Nephron progenitor cell (in vitro differentiated cells): ENCODE data around the gene QSOX1.

Source experiments
- DNase-seq: peaks from one replicate; pipeline ENCODE4 v3.0.0; 2021
- H3K27ac Mint-ChIP-seq: 2 replicates; pipeline ENCODE4 v1.8.0; 2021; ENCODE audit warnings: mild to moderate bottlenecking, moderate library complexity, mixed read lengths
- H3K27me3 Mint-ChIP-seq: 2 replicates; pipeline ENCODE4 v1.8.0; 2021; ENCODE audit warnings: mild to moderate bottlenecking, low read depth, mixed read lengths; ENCODE audit not compliant: poor library complexity
- H3K36me3 Mint-ChIP-seq: 2 replicates; pipeline ENCODE4 v1.8.0; 2021; ENCODE audit warnings: low read depth, mixed read lengths
- H3K4me1 Mint-ChIP-seq: 2 replicates; pipeline ENCODE4 v1.8.0; 2021; ENCODE audit warnings: mixed read lengths
- H3K4me3 Mint-ChIP-seq: 2 replicates; pipeline ENCODE4 v1.8.0; 2021; ENCODE audit warnings: mild to moderate bottlenecking, moderate library complexity, mixed read lengths
- H3K9me3 Mint-ChIP-seq: 2 replicates; pipeline ENCODE4 v1.8.0; 2021; ENCODE audit warnings: mild to moderate bottlenecking, moderate library complexity, mixed read lengths
- CTCF ChIP-seq: fragments of 200-600 bp; sonication (generic); IDR thresholded peaks from 2 replicates; pipeline ENCODE4 v1.5.0; 2021; ENCODE audit warnings: antibody characterized with exemption

Gene QSOX1

DNA sequence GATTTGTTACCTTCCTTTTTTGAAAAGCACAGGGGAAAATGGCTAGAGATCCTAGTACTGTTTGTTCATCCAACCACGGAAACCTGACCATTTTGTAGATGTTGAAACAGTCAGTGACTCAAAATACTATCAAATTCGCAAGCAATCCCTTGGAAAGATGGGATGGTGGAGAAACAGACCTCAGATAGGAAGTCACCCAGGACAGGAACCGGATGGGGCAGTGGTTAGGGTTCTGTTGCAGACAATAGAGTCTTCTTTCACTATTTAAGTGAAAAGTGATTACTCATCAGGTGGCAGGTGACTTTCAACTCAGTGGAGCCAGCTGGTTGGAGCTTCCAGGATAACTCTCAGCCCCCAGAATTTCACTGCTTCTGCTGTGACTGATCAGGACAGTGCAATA is 92.4 kb downstream of the QSOX1 start:
- no peak for DNase-seq

DNA sequence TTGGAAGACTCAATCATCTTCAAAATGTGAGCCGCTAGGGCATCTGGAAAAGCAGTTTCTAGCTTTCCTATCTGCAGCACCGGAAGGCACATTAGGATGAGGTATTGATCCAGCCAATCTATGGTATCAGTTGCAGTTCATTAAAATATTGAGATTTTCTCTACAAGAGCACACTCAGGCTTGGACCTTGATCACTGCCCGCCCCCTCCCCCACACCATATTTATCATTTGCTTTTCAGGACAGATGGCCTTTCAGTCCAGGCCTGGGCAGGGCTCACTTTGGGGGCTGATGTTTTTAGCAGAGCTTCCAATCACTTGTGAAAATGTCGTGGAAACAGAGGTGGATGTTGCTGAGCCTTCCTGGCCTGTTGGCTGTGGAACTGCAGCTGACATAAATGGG is 92.9 kb downstream of the QSOX1 start:
- Mint-ChIP-seq H3K9me3 (no peaks in the 10 kb centered on the region), H3K4me1 (peaks cover 2% of the 10 kb centered on the region), H3K36me3 (no peaks in the 10 kb centered on the region), H3K27ac (no peak overlapping the region), H3K4me3 (no peak overlapping the region), H3K27me3 (peaks cover 79% of the 10 kb centered on the region)
- TF ChIP-seq CTCF = no peak
- DNase-seq = no peak

More for the DNA sequence above, 92.4 kb downstream of the QSOX1 start:
- no peaks in the 10 kb centered on the region for H3K36me3 Mint-ChIP-seq
- no peak overlapping the region for H3K27ac Mint-ChIP-seq
- peaks cover 79% of the 10 kb centered on the region for H3K27me3 Mint-ChIP-seq
- no peaks in the 10 kb centered on the region for H3K4me1 Mint-ChIP-seq
- H3K4me3 Mint-ChIP-seq = no peak overlapping the region
- no peak for TF ChIP-seq CTCF
- H3K9me3 Mint-ChIP-seq = no peaks in the 10 kb centered on the region

DNA sequence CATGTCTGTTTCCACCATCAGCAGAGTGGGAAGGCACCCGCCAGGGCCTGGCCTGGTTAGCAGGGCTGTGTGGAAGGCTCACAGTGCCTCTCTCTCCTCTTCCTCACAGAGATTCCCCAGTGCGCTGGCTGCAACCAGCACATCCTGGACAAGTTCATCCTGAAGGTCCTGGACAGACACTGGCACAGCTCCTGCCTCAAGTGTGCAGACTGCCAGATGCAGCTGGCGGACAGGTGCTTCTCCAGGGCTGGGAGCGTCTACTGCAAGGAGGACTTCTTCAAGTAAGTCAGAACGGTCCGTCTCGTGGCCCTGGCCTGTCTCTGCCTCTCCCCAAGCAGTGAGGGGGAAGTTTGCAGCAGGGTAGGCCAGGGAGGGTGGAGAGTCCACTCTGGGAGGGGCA is 93.5 kb downstream of the QSOX1 start:
- Mint-ChIP-seq H3K4me1 (peaks cover 5% of the 10 kb centered on the region), H3K27me3 (peaks cover 79% of the 10 kb centered on the region), H3K27ac (no peak overlapping the region), H3K4me3 (no peak overlapping the region), H3K36me3 (no peaks in the 10 kb centered on the region), H3K9me3 (no peaks in the 10 kb centered on the region)
- no peak for DNase-seq
- TF ChIP-seq CTCF = no peak

DNA sequence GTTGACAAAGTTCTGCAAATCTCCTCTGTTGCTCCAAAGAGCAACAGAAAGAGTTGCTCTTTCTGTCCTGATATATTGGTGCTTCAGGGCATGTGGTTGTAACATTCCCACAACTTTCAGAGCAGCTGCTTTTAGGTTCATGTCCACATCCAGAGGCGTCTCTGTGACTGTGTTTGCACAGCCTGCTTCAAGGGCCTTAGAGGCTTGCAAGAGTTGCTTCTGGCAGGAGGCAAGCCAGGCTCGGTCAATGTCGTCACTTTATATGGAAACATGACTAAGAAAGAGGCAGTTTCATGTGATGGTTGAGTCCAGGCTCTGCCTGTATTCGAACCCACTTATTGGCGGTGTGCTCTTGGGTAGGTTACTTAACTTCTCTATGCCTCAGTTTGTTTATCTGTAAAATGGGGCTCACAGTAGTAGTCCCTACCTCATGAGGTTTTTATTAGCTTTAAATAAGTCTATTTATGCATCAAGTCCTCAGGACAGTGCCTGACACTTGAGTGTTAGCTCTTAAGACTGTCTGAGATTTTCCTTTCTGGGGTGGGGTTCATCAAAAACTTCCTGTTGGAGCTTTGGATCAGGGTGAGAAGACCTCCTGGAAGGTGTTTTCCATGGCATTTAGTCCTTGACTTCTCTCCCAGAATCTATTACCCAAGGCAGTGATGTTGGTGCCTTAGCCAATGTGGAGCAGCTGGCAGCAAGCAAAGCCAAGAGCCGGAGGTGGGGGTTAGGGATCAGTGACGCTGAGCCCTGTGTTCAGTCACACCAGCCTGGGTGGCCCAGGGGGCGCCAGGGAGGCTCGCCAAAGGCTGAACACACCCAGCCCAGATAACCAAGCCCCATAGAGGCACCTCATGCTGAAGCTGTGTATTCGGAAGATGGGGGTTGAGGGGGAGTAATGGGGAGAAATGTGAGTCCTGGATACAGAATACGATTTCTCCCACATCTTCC is 94.3 kb downstream of the QSOX1 start:
- peak; percentile 35 for DNase-seq
- TF ChIP-seq CTCF = no peak
- Mint-ChIP-seq H3K27ac (no peak overlapping the region), H3K4me1 (peaks cover 11% of the 10 kb centered on the region), H3K9me3 (no peaks in the 10 kb centered on the region), H3K27me3 (peaks cover 83% of the 10 kb centered on the region), H3K4me3 (no peak overlapping the region), H3K36me3 (no peaks in the 10 kb centered on the region)

GRCh38 chr1:180249725-180250498 is 95.2 kb downstream of the QSOX1 start:
- no peak for TF ChIP-seq CTCF
- no peak for DNase-seq
- Mint-ChIP-seq H3K4me3 (no peak overlapping the region), H3K4me1 (peaks cover 16% of the 10 kb centered on the region), H3K36me3 (no peaks in the 10 kb centered on the region), H3K27me3 (peaks cover 76% of the 10 kb centered on the region), H3K27ac (no peak overlapping the region), H3K9me3 (no peaks in the 10 kb centered on the region)
